ENCODE results near the gene CCL20. TPM values are rescaled to one million over a fixed set of nuclear protein-coding genes. Genes with fewer than 3 reads are reported as not detected.

Gene CCL20
- total RNA-seq, 2 experiments from 2014 or later = 1.5 to 2.2 TPM

DNA sequence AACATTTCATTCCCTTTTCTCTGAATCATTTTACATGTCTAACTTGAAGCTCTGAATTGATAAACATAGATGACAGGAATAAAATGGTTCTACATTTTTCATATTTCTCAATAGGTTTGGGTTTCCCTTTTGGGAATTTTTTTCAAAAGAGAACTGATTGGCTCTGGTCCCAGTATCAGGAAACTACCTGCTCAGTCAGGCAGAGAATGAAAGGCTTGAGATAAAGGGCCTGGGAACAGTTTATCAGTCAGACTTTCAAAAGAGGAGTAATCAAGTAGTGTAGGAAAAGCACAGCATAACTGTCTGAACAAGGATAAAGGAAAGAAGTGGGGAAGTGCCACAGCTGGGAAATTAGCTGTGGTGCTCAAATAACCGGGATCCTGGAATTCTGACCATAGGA lies 28.3 kb upstream of the CCL20 start:
- Histone ChIP-seq H3K36me3 (ENCODE audit: insufficient read depth, low read length) (no peaks in the 10 kb centered on the region), H3K4me1 (ENCODE audit: insufficient read depth, low read length) (peaks cover 2% of the 10 kb centered on the region), H3K4me3 (ENCODE audit: low read length) (no peak overlapping the region), H3K27ac (ENCODE audit: low read depth in 1 of 2, low read length in 2 of 2) (no peak overlapping the region), H3K27me3 (ENCODE audit: control insufficient read depth in 1 of 2, insufficient read depth in 2 of 2, low read length in 2 of 2) (no peaks in the 10 kb centered on the region), H3K9me3 (ENCODE audit: control insufficient read depth in 1 of 2, insufficient read depth in 1 of 2, low read length in 2 of 2) (no peaks in the 10 kb centered on the region)
- TF ChIP-seq, protein P1, sequence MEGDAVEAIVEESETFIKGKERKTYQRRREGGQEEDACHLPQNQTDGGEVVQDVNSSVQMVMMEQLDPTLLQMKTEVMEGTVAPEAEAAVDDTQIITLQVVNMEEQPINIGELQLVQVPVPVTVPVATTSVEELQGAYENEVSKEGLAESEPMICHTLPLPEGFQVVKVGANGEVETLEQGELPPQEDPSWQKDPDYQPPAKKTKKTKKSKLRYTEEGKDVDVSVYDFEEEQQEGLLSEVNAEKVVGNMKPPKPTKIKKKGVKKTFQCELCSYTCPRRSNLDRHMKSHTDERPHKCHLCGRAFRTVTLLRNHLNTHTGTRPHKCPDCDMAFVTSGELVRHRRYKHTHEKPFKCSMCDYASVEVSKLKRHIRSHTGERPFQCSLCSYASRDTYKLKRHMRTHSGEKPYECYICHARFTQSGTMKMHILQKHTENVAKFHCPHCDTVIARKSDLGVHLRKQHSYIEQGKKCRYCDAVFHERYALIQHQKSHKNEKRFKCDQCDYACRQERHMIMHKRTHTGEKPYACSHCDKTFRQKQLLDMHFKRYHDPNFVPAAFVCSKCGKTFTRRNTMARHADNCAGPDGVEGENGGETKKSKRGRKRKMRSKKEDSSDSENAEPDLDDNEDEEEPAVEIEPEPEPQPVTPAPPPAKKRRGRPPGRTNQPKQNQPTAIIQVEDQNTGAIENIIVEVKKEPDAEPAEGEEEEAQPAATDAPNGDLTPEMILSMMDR (IDR thresholded peaks at IDR 0.05) = no peak
- peaks cover 2% of the 10 kb centered on the region for H3K9me3 Mint-ChIP-seq
- no peaks in the 10 kb centered on the region for H3K36me3 Mint-ChIP-seq (ENCODE audit: low read depth)
- ATAC-seq (ENCODE audit: poor library complexity) (no peak), DNase-seq (no peak)
- H3K27me3 Mint-ChIP-seq = no peaks in the 10 kb centered on the region
- CTCF ChIA-PET = no interaction called here
- peaks cover 10% of the 10 kb centered on the region for H3K4me1 Mint-ChIP-seq (ENCODE audit: low read depth)
- POLR2A ChIA-PET = no interaction called here
- no peak overlapping the region for H3K27ac Mint-ChIP-seq
- intact Hi-C loops (cut with DNase I, micrococcal nuclease) = no loop called here
- no peak overlapping the region for H3K4me3 Mint-ChIP-seq

DNA sequence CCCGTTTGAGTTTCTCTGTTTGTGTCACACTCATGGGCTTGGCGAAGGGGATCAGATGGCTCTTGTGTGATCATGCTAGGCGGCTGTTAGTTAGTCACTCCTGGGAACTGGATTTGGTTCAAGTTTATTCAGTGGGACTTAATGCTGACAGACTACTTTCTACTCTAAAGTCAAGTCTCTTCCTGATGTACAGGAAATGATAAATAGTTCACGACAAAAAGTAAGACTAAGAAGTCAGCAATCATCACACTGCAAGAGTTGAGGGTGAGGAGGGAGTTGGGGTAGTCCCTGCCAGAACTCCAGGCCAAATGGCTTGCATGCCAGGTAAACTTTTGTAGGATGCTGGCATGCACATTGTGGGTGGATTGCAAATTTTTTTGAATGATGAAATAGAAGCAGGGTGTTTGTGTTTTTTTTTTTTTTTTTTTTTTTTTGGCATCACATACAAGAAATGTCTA lies 25.1 kb upstream of the CCL20 start:
- H3K9me3 Mint-ChIP-seq = peaks cover 2% of the 10 kb centered on the region
- TF ChIP-seq, protein P1 (IDR thresholded peaks at IDR 0.05) = no peak

GRCh38 chr2:227789803-227790202 lies 23.8 kb upstream of the CCL20 start:
- no peak overlapping the region for H3K4me3 Mint-ChIP-seq
- H3K27ac Mint-ChIP-seq = no peak overlapping the region
- ATAC-seq (ENCODE audit: poor library complexity) (no peak), DNase-seq (no peak)
- no peaks in the 10 kb centered on the region for H3K4me1 Mint-ChIP-seq (ENCODE audit: low read depth)
- peaks cover 2% of the 10 kb centered on the region for H3K9me3 Mint-ChIP-seq
- TF ChIP-seq, protein P1 (IDR thresholded peaks at IDR 0.05) = no peak
- intact Hi-C loops (cut with DNase I, micrococcal nuclease) = no loop called here
- H3K9me3 ChIP-seq (ENCODE audit: control insufficient read depth in 1 of 2, insufficient read depth in 1 of 2, low read length in 2 of 2) = no peaks in the 10 kb centered on the region
- H3K4me1 ChIP-seq (ENCODE audit: insufficient read depth, low read length) = no peaks in the 10 kb centered on the region
- H3K27ac ChIP-seq (ENCODE audit: low read depth in 1 of 2, low read length in 2 of 2) = no peak overlapping the region
- no peaks in the 10 kb centered on the region for H3K36me3 ChIP-seq (ENCODE audit: insufficient read depth, low read length)
- H3K36me3 Mint-ChIP-seq (ENCODE audit: low read depth) = no peaks in the 10 kb centered on the region
- ChIA-PET POLR2A (no interaction called here), CTCF (no interaction called here)
- H3K27me3 Mint-ChIP-seq = no peaks in the 10 kb centered on the region
- no peaks in the 10 kb centered on the region for H3K27me3 ChIP-seq (ENCODE audit: control insufficient read depth in 1 of 2, insufficient read depth in 2 of 2, low read length in 2 of 2)
- H3K4me3 ChIP-seq (ENCODE audit: low read length) = no peak overlapping the region

More for the DNA sequence above, 25.1 kb upstream of the CCL20 start:
- Mint-ChIP-seq H3K36me3 (ENCODE audit: low read depth) (no peaks in the 10 kb centered on the region), H3K4me1 (ENCODE audit: low read depth) (no peaks in the 10 kb centered on the region), H3K4me3 (no peak overlapping the region), H3K27me3 (no peaks in the 10 kb centered on the region), H3K27ac (no peak overlapping the region)
- CTCF ChIA-PET = no interaction called here
- no peak overlapping the region for H3K4me3 ChIP-seq (ENCODE audit: low read length)
- H3K4me1 ChIP-seq (ENCODE audit: insufficient read depth, low read length) = no peaks in the 10 kb centered on the region
- no peak for DNase-seq
- H3K27ac ChIP-seq (ENCODE audit: low read depth in 1 of 2, low read length in 2 of 2) = no peak overlapping the region
- no peaks in the 10 kb centered on the region for H3K36me3 ChIP-seq (ENCODE audit: insufficient read depth, low read length)
- no peak for ATAC-seq (ENCODE audit: poor library complexity)
- H3K9me3 ChIP-seq (ENCODE audit: control insufficient read depth in 1 of 2, insufficient read depth in 1 of 2, low read length in 2 of 2) = no peaks in the 10 kb centered on the region
- POLR2A ChIA-PET = no interaction called here
- no peaks in the 10 kb centered on the region for H3K27me3 ChIP-seq (ENCODE audit: control insufficient read depth in 1 of 2, insufficient read depth in 2 of 2, low read length in 2 of 2)
- intact Hi-C loops (cut with DNase I, micrococcal nuclease) = no loop called here
